Activated CD4-positive, alpha-beta T cell treated with anti-CD3 and anti-CD28 coated beads, Interleukin-2, Interleukin-4, amounts not matched to agents 100 ng/mL and 50 ng/mL, durations not matched to agents 16 hours and 8 hours (primary cell): ENCODE data around the gene CRPPA.
"Not testable (repeated sequence)": the region's sequence is repeated elsewhere in the genome, so short reads cannot be mapped to it uniquely, and the experiment has no call there.

ENCODE experiments used
- DNase-seq: peaks from one replicate; pipeline ENCODE4 v3.0.0-alpha.2; 2020; ENCODE audit warnings: low spot score

The CRPPA gene

DNA sequence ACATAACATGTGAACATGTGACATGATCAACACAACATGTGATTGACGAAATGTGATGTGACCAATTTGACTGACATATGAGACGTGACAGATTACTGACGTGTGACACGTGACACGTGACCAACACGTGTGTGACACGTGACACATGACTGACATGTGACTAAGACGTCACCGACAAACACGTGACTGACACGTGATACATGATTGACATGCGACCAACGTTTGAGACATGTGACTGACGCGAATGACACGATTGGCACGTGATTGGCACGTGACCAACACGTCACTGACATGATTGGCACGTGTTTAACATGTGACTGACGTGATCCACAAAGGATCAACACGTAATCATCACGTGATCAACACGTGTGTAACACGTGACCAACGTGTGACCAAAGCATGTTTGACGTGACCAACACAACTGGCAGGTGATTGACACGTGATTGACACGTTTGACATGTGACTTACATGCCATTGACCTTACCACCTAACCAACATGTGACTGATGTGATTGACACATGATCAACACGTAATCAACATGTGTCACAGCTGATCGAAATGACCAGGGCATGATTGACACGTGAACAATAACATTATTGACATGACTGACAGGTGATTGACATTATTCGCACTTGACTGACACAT is 23.7 kb downstream of the CRPPA start:
- DNase-seq: no peak

DNA sequence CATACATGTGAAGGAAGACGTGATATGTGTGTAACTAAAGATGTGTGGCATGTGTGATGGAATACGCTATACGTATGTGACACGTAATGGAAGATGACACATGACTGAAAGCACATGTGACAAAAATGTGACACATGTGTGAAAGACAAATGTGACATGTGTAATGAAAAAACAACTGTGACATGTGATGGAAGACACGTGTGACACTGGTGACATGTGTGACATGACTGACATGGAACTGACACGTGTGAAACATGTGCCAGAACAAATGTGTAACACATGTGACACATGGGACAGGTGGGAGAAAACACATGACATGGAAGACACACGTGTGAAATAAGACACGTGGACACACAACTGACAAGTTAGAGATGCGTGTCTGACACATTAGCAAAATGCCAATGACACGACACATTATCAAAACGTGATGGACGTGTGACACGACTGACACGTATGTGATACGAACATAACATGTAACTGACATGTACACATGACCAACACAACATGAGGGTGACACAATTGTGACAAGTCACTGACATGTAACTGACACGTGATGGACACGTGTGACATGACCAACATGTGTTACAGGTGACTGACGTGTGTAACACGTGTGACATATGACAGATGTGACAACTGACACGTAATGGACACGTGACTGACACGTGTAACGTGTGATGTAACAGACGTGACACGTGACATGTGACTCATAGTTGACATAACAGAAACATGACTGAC is 24.4 kb downstream of the CRPPA start:
- no peak for DNase-seq

DNA sequence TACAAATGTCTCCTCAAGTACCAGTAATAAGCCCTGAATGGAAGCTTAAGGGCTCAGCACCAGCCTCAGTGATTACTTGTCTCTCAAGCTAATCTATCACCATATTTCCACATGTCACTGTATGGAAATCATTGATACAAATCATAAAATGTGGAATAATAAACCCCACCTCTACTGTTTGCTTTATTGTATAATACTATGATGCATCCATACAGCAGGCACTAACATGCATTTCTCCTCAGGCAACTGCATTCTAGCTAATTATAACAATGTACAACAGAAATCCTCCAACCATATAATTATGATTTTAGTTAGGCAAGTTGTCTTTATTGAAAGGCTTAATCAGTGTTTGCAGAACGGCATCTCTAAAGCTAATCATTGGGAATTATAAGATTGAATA is 26.2 kb downstream of the CRPPA start:
- DNase-seq: no peak

DNA sequence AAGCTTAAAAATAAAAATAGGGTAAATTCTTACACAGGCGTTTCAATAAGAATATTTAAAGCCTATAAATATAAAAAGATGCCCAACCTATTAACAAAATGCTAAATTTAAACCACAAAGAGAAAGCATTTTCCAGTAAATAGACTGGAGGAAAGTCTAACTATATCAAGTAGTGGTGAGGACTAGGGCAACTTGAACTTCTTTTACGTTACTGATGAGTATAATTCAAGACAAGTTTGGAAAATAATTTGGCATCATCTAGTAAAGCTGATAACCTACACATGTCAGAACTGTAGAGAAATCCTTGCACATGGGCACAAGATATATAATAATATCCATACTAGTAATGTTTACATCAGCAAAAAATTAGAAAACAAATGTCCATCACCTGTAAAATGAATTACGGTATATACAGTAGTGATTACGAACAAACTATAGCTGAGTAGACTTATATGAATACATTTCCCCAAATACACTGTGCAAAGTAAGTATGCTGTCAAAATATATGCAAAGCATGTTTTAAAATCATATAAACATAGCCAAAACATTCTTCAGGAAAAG is 27.4 kb downstream of the CRPPA start:
- no peak for DNase-seq

DNA sequence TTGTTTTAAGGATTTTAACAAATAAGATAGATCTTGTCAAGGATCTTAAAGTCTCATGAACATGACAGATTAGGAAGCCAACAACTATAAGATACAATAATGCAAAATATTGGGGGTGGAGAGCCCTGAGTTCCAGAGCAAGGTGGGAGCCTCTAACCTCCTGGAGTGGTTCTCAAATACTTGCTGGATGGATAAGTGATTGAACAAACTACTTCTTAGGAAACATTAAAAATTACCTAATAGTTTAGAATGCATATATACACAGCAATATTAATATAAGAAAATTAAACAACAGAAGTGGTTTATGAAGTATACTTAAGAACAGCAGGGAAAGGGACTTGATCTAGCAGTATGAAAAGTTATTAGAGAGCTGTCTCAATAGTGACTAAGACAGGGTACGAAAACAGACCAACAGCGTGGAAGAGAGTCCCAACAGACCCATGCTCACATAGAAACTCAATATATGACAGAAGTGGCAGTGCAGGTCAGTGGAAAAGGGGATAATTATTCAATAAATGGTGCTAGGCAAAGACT is 28.3 kb downstream of the CRPPA start:
- no peak for DNase-seq

DNA sequence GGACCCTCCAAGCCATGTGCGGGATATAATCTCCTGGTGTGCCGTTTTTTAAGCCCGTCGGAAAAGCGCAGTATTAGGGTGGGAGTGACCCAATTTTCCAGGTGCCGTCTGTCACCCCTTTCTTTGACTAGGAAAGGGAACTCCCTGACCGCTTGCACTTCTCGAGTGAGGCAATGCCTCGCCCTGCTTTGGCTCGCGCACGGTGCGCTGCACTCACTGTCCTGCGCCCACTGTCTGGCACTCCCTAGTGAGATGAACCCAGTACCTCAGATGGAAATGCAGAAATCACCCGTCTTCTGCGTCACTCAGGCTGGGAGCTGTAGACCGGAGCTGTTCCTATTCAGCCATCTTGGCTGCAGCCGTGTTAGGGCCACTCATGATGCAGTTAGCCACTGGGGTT is 37.6 kb downstream of the CRPPA start:
- DNase-seq: not testable (repeated sequence)

DNA sequence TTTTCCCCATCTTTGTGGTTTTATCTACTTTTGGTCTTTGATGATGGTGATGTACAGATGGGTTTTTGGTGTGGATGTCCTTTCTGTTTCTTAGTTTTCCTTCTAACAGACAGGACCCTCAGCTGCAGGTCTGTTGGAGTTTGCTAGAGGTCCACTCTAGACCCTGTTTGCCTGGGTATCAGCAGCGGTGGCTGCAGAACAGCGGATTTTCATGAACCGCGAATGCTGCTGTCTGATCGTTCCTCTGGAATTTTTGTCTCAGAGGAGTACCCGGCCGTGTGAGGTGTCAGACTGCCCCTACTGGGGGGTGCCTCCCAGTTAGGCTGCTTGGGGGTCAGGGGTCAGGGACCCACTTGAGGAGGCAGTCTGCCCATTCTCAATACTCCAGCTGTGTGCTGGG is 38.2 kb downstream of the CRPPA start:
- not testable (repeated sequence) for DNase-seq
